ENCODE results near the gene C6orf132.

Gene C6orf132

GRCh38 chr6:42075159-42075838 lies 67.1 kb downstream of the C6orf132 start:
- TF ChIP-seq CTCF (IDR thresholded peaks at IDR 0.05) = peak; percentile 76

- TF ChIP-seq CTCF (IDR thresholded peaks at IDR 0.05) = no peak
Observed at GRCh38 chr6:42073287-42073686, 69.1 kb downstream of the C6orf132 start.

- no peak for TF ChIP-seq CTCF (IDR thresholded peaks at IDR 0.05)
Observed at GRCh38 chr6:42071881-42072583, 70.4 kb downstream of the C6orf132 start.

GRCh38 chr6:42068872-42069522 lies 73.4 kb downstream of the C6orf132 start:
- TF ChIP-seq CTCF (IDR thresholded peaks at IDR 0.05) = no peak

- no peak for TF ChIP-seq CTCF (IDR thresholded peaks at IDR 0.05)
Observed at GRCh38 chr6:42068173-42068572, 74.2 kb downstream of the C6orf132 start.

- TF ChIP-seq CTCF (IDR thresholded peaks at IDR 0.05) = no peak
Observed at GRCh38 chr6:42066156-42066675, 76.2 kb downstream of the C6orf132 start.

GRCh38 chr6:42059743-42060142 lies 82.7 kb downstream of the C6orf132 start:
- no peak for TF ChIP-seq CTCF (IDR thresholded peaks at IDR 0.05)
